Lung (tissue), 12 donors: Measurements from ENCODE around the gene DISP2. TPM values are rescaled to one million over a fixed set of nuclear protein-coding genes. Genes with fewer than 3 reads are reported as not detected.
A peak's percentile ranks its signal among the peaks of the same experiment; 100 is the strongest.

Experiments used
- ATAC-seq: fragments of 200-7000 bp; cut with Tn5 transposase; one replicate; pipeline ENCODE4 v1.9.1; 2020; ENCODE audit warnings: moderate number of reproducible peaks; ENCODE audit not compliant: insufficient read depth, low FRiP score
- DNase-seq, 3 donors: peaks; one replicate each; pipeline ENCODE4 v3.0.0-alpha.2; 2013 to 2017
- H3K27ac ChIP-seq, 2 donors: one replicate each; pipeline ENCODE4 v1.5.1; 2013; ENCODE audit warnings: mild to moderate bottlenecking in 2 of 2, moderate library complexity in 2 of 2, control low read depth in 1 of 2, inconsistent platforms in 1 of 2, low read depth in 1 of 2, low read length in 1 of 2
- H3K27me3 ChIP-seq, 3 donors: one replicate each; pipeline ENCODE4 v1.5.1; 2013; ENCODE audit warnings: low read length in 2 of 3; ENCODE audit not compliant: control insufficient read depth in 3 of 3, insufficient read depth in 3 of 3
- H3K36me3 ChIP-seq, 4 donors: one replicate each; pipeline ENCODE4 v1.5.1; 2013; ENCODE audit warnings: low read length in 4 of 4, mild to moderate bottlenecking in 1 of 4, moderate library complexity in 1 of 4; ENCODE audit not compliant: control insufficient read depth in 4 of 4, insufficient read depth in 4 of 4
- H3K4me1 ChIP-seq, 5 donors: one replicate each; pipeline ENCODE4 v1.5.1; 2013; ENCODE audit warnings: low read length in 5 of 5, mild to moderate bottlenecking in 2 of 5, moderate library complexity in 1 of 5; ENCODE audit not compliant: control insufficient read depth in 5 of 5, insufficient read depth in 5 of 5
- H3K4me3 ChIP-seq: one replicate; pipeline ENCODE4 v1.5.1; 2013; ENCODE audit warnings: mild to moderate bottlenecking, control low read depth, moderate library complexity
- H3K9ac ChIP-seq, 2 donors: one replicate each; pipeline ENCODE4 v1.5.1; 2013; ENCODE audit warnings: low read length in 2 of 2, control low read depth in 1 of 2; ENCODE audit not compliant: insufficient read depth in 1 of 2
- H3K9me3 ChIP-seq, 4 donors: one replicate each; pipeline ENCODE4 v1.5.1; 2013; ENCODE audit warnings: low read length in 3 of 4, mild to moderate bottlenecking in 1 of 4, moderate library complexity in 1 of 4; ENCODE audit not compliant: control insufficient read depth in 4 of 4, insufficient read depth in 3 of 4
- CTCF ChIP-seq: IDR thresholded peaks from 2 replicates; pipeline ENCODE4 v1.5.1; 2012; ENCODE audit warnings: mild to moderate bottlenecking; ENCODE audit errors: control extremely low read depth, extremely low read depth
- WGBS, 2 donors: extraction: QIAGEN DNeasy Blood & Tissue Kit; methylation state at CpG; one replicate each; pipeline ENCODE4 v1.1.7; 2013; 5-methylcytosine and 5-hydroxymethylcytosine counted together
- polyA plus RNA-seq, 2 donors: library from polyadenylated mRNA; stranded (reverse); fragments of 200-250 nt; gene quantifications; one replicate each; pipeline ENCODE4 v1.2.1, GENCODE V29; 2013
- total RNA-seq, 2 donors: library from RNA; depleted of rRNA in 1 of 2; stranded (reverse); fragments of >200 nt in 1 of 2; gene quantifications; one replicate each; pipeline ENCODE4 v1.2.1, GENCODE V29; 2014 to 2021
- donor health status: control.
- donor health status: control.
- donor health status: Bipolar disorder and iron deficiency.
- donor health status: healthy.
- donor health status: DM: yes; HTN: yes; CAD: no.

The DISP2 gene
- total and polyA plus RNA-seq, 4 donors = 0.06 to 2.5 (median 0.76) TPM

- no peak overlapping the region for H3K9ac ChIP-seq
These were observed 21.4 kb downstream of the DISP2 start for GRCh38 chr15:40379374-40379773.

DNA sequence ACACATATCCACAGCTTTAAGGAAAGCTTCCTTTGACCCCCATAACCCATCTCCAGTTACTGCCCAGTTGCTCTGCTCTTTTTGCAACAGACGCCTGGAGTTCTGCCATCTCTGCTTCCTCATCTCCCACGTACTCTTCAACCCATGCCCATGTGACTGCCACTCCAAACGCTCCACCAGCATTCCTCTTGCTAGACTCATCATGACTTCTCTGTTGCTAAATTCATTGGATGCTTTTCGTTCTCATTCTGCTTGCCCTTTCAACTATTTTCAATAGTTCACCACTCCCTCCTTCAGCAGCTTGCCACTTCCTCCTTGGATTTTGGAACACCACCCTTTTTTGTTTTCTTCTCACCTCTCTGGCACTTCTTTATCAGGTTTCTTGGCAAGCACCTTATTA is 21.8 kb downstream of the DISP2 start:
- WGBS, 2 donors = 9 to 14% methylated on average over 4 of the region's 4 CpGs
- Histone ChIP-seq H3K27ac (peak overlapping the region in 1 of 2 donors; percentile 83), H3K9me3 (no peaks in the 10 kb centered on the region), H3K9ac (no peak overlapping the region), H3K4me3 (no peak overlapping the region), H3K27me3 (peaks cover 0 to 2% (median 0%) of the 10 kb centered on the region in 3 donors), H3K36me3 (no peaks in the 10 kb centered on the region), H3K4me1 (peaks cover 0 to 8% (median 4%) of the 10 kb centered on the region in 5 donors)
- TF ChIP-seq CTCF = no peak
- ATAC-seq (peak; percentile 65), DNase-seq (peak in 2 of 3 donors; percentile 11 to 45)

More at GRCh38 chr15:40379374-40379773, 21.4 kb downstream of the DISP2 start:
- Histone ChIP-seq H3K9me3 (no peaks in the 10 kb centered on the region), H3K27ac (peak overlapping the region in 1 of 2 donors; percentile 72), H3K27me3 (peaks cover 0 to 2% (median 0%) of the 10 kb centered on the region in 3 donors), H3K36me3 (no peaks in the 10 kb centered on the region), H3K4me1 (peaks cover 0 to 8% (median 4%) of the 10 kb centered on the region in 5 donors), H3K4me3 (no peak overlapping the region)
- WGBS, 2 donors = 83 to 87% methylated on average over 4 of the region's 4 CpGs
- TF ChIP-seq CTCF = no peak
- DNase-seq = no peak
- no peak for ATAC-seq

DNA sequence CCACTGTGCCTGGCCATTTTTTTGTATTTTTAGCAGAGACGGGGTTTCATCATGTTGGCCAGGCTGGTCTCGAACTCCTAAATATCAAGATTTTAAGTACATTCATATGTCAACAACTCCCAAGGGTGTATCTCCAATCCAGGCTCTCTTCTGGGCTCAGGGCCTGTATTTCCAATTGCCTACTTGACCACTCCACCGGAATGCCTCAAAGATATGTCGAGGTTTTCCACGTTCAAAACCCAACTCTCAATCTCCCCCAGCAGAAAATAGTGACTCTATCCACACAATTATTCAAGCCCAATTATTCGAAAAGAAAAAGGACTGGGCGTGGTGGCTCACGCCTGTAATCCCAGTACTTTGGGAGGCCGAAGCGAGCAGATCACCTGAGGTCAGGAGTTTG is 22.6 kb downstream of the DISP2 start:
- WGBS, 2 donors = 95% methylated on average over 10 of the region's 10 CpGs

More for the DNA sequence above, 22.6 kb downstream of the DISP2 start:
- TF ChIP-seq CTCF = no peak
- H3K9ac ChIP-seq = no peak overlapping the region
- H3K27me3 ChIP-seq = peaks cover 0 to 2% (median 0%) of the 10 kb centered on the region in 3 donors
- no peaks in the 10 kb centered on the region for H3K9me3 ChIP-seq
- peaks cover 0 to 4% (median 0%) of the 10 kb centered on the region in 4 donors for H3K36me3 ChIP-seq
- H3K4me3 ChIP-seq = no peak overlapping the region
- H3K4me1 ChIP-seq = peaks cover 0 to 8% (median 4%) of the 10 kb centered on the region in 5 donors
- DNase-seq (no peak), ATAC-seq (no peak)
- H3K27ac ChIP-seq = peak overlapping the region in 1 of 2 donors; percentile 83
